ENCODE data around the gene COPG1.

COPG1 gene

GRCh38 chr3:129235344-129235917, 14.0 kb upstream of the COPG1 start:
- TF ChIP-seq POLR2AphosphoS5 (IDR thresholded peaks at IDR 0.05; ENCODE audit: low read depth, low read length) (no peak), SIN3A (IDR thresholded peaks at IDR 0.05; ENCODE audit: borderline replicate concordance, insufficient read depth, low read length) (no peak), TAF1 (IDR thresholded peaks at IDR 0.05; ENCODE audit: borderline replicate concordance, insufficient read depth, low read length) (no peak), FOXP2 (optimal IDR thresholded peaks at IDR 0.05; ENCODE audit: borderline replicate concordance, extremely low read depth, extremely low read length, insufficient read depth) (no peak), REST (IDR thresholded peaks at IDR 0.05; ENCODE audit: insufficient read depth in 1 of 2, low read depth in 2 of 2, low read length in 2 of 2) (no peak)

GRCh38 chr3:129238945-129239705, 10.3 kb upstream of the COPG1 start:
- TF ChIP-seq REST (IDR thresholded peaks at IDR 0.05; ENCODE audit: insufficient read depth in 1 of 2, low read depth in 2 of 2, low read length in 2 of 2) (no peak), POLR2AphosphoS5 (IDR thresholded peaks at IDR 0.05; ENCODE audit: low read depth, low read length) (no peak), SIN3A (IDR thresholded peaks at IDR 0.05; ENCODE audit: borderline replicate concordance, insufficient read depth, low read length) (no peak), TAF1 (IDR thresholded peaks at IDR 0.05; ENCODE audit: borderline replicate concordance, insufficient read depth, low read length) (no peak), FOXP2 (optimal IDR thresholded peaks at IDR 0.05; ENCODE audit: borderline replicate concordance, extremely low read depth, extremely low read length, insufficient read depth) (no peak)

- no peak for TF ChIP-seq TAF1 (IDR thresholded peaks at IDR 0.05; ENCODE audit: borderline replicate concordance, insufficient read depth, low read length)
- TF ChIP-seq SIN3A (IDR thresholded peaks at IDR 0.05; ENCODE audit: borderline replicate concordance, insufficient read depth, low read length) = no peak
- TF ChIP-seq REST (IDR thresholded peaks at IDR 0.05; ENCODE audit: insufficient read depth in 1 of 2, low read depth in 2 of 2, low read length in 2 of 2) = no peak
- no peak for TF ChIP-seq POLR2AphosphoS5 (IDR thresholded peaks at IDR 0.05; ENCODE audit: low read depth, low read length)
- no peak for TF ChIP-seq FOXP2 (optimal IDR thresholded peaks at IDR 0.05; ENCODE audit: borderline replicate concordance, extremely low read depth, extremely low read length, insufficient read depth)
These were observed 9.4 kb upstream of the COPG1 start for GRCh38 chr3:129239991-129240390.

- TF ChIP-seq TAF1 (IDR thresholded peaks at IDR 0.05; ENCODE audit: borderline replicate concordance, insufficient read depth, low read length) (no peak), REST (IDR thresholded peaks at IDR 0.05; ENCODE audit: insufficient read depth in 1 of 2, low read depth in 2 of 2, low read length in 2 of 2) (no peak), POLR2AphosphoS5 (IDR thresholded peaks at IDR 0.05; ENCODE audit: low read depth, low read length) (no peak), SIN3A (IDR thresholded peaks at IDR 0.05; ENCODE audit: borderline replicate concordance, insufficient read depth, low read length) (no peak), FOXP2 (optimal IDR thresholded peaks at IDR 0.05; ENCODE audit: borderline replicate concordance, extremely low read depth, extremely low read length, insufficient read depth) (no peak)
These were observed 9.0 kb upstream of the COPG1 start for GRCh38 chr3:129240436-129240835.

Data from PFSK-1 (cell line).